NK-92 (cell line): Measurements from ENCODE around the gene RFESD.

Experiments
- DNase-seq: peaks from one replicate; lab custom pipeline; 2025; ENCODE audit not compliant: unreplicated experiment; lab: John Stamatoyannopoulos, UW

Gene RFESD

GRCh38 chr5:95660060-95660459, 13.5 kb downstream of the RFESD start:
- no peak for DNase-seq

- DNase-seq, result no peak
Observed at GRCh38 chr5:95662946-95663345, 16.4 kb downstream of the RFESD start.

GRCh38 chr5:95664204-95664786, 17.7 kb downstream of the RFESD start:
- no peak for DNase-seq

GRCh38 chr5:95667061-95667618, 20.6 kb downstream of the RFESD start:
- DNase-seq, result no peak

- DNase-seq, result no peak
Observed at GRCh38 chr5:95667678-95668077, 21.1 kb downstream of the RFESD start.

- no peak for DNase-seq
Observed at GRCh38 chr5:95668216-95668615, 21.6 kb downstream of the RFESD start.

- no peak for DNase-seq
Observed at GRCh38 chr5:95668728-95669127, 22.2 kb downstream of the RFESD start.

GRCh38 chr5:95669540-95669939, 23.0 kb downstream of the RFESD start:
- no peak for DNase-seq

- no peak for DNase-seq
Observed at GRCh38 chr5:95669985-95670384, 23.4 kb downstream of the RFESD start.

GRCh38 chr5:95670568-95670967, 24.0 kb downstream of the RFESD start:
- DNase-seq, result no peak

- DNase-seq, result no peak
Observed at GRCh38 chr5:95671826-95672225, 25.2 kb downstream of the RFESD start.

- DNase-seq, result no peak
Observed at GRCh38 chr5:95672641-95673040, 26.1 kb downstream of the RFESD start.

- DNase-seq, result no peak
Observed at GRCh38 chr5:95673081-95673480, 26.5 kb downstream of the RFESD start.

- DNase-seq, result no peak
Observed at GRCh38 chr5:95682891-95683290, 36.3 kb downstream of the RFESD start, which contains the start of gene SPATA9. Gene SPATA9, minus strand, starts transcription at chr5:95682991. Its CDS starts 137 bp downstream, at chr5:95682854.

GRCh38 chr5:95684361-95684760, 37.8 kb downstream of the RFESD start:
- DNase-seq, result no peak

- no peak for DNase-seq
Observed at GRCh38 chr5:95686651-95687050, 40.1 kb downstream of the RFESD start.

GRCh38 chr5:95689680-95690079, 43.1 kb downstream of the RFESD start:
- DNase-seq, result no peak

GRCh38 chr5:95690333-95690732, 43.8 kb downstream of the RFESD start:
- DNase-seq, result no peak

- no peak for DNase-seq
Observed at GRCh38 chr5:95697781-95698681, 51.5 kb downstream of the RFESD start.

- no peak for DNase-seq
Observed at GRCh38 chr5:95699337-95699736, 52.8 kb downstream of the RFESD start.

GRCh38 chr5:95701074-95701473, 54.5 kb downstream of the RFESD start:
- DNase-seq, result no peak

GRCh38 chr5:95704150-95704549, 57.6 kb downstream of the RFESD start:
- no peak for DNase-seq
